H1 (cell line): ENCODE data around the gene SGCD. TPM values are rescaled to one million over a fixed set of nuclear protein-coding genes. Genes with fewer than 3 reads are reported as not detected.

ENCODE experiments used
- CTCF ChIA-PET: fragments of 300-600 bp; sonication (Branson Sonifier 250); formaldehyde crosslinking; loops from one replicate; lab custom pipeline; 2021; ENCODE audit not compliant: partially characterized antibody; lab: Charles Lee
- POLR2A ChIA-PET: fragments of 300-600 bp; sonication (Branson Sonifier 250); formaldehyde crosslinking; loops from one replicate; lab custom pipeline; 2021; ENCODE audit warnings: inconsistent platforms; ENCODE audit not compliant: partially characterized antibody; lab: Charles Lee
- DNase-seq, 2 experiments: peaks; one replicate each; pipeline versions ENCODE4 v3.0.0 to v3.0.0-alpha.2; 2010 to 2022; ENCODE audit warnings: low spot score in 2 of 2, low read depth in 1 of 2, mixed read lengths in 1 of 2
- FAIRE-seq: peaks from 2 replicates; lab custom pipeline; 2011; peaks lifted over from hg19 to GRCh38; lab: Jason Lieb, UNC
- H2AFZ ChIP-seq: 2 replicates; pipeline ENCODE4 v1.8.1; 2012; ENCODE audit warnings: low read length, inconsistent platforms
- H2AK5ac ChIP-seq: 2 replicates; pipeline ENCODE4 v1.6.1; 2013; ENCODE audit warnings: low read depth, low read length
- H2BK120ac ChIP-seq: replicated peaks from 2 replicates; pipeline ENCODE3; 2013; ENCODE audit warnings: low read depth, low read length, inconsistent platforms
- H2BK12ac ChIP-seq: 2 replicates; pipeline ENCODE4 v1.6.1; 2013; ENCODE audit warnings: low read depth, low read length
- H2BK15ac ChIP-seq: 2 replicates; pipeline ENCODE4 v1.6.1; 2013; ENCODE audit warnings: low read length
- H2BK20ac ChIP-seq: 2 replicates; pipeline ENCODE4 v1.6.1; 2013; ENCODE audit warnings: low read length
- H2BK5ac ChIP-seq: 2 replicates; pipeline ENCODE4 v1.6.1; 2013; ENCODE audit warnings: low read depth, low read length
- H3K14ac ChIP-seq: 2 replicates; pipeline ENCODE4 v1.6.1; 2013; ENCODE audit warnings: inconsistent platforms; ENCODE audit not compliant: insufficient read length
- H3K18ac ChIP-seq: 2 replicates; pipeline ENCODE4 v1.6.1; 2013; ENCODE audit warnings: low read length; ENCODE audit errors: extremely low read depth
- H3K23ac ChIP-seq: 2 replicates; pipeline ENCODE4 v1.6.1; 2013; ENCODE audit warnings: inconsistent platforms; ENCODE audit not compliant: insufficient read length
- H3K23me2 ChIP-seq: 2 replicates; pipeline ENCODE4 v1.6.1; 2013; ENCODE audit warnings: low read depth, low read length
- H3K27ac ChIP-seq: 2 replicates; pipeline ENCODE4 v1.6.1; 2011; ENCODE audit warnings: low read depth, low read length, inconsistent platforms
- H3K27me3 ChIP-seq, 4 experiments: replicated peaks in 1 of 4; 1 replicate in 1 of 4; 2 replicates in 3 of 4; pipeline versions ENCODE4 v1.6.1 to v1.8.1; 2011 to 2013; ENCODE audit warnings: low read length in 3 of 4, mild to moderate bottlenecking in 3 of 4, inconsistent platforms in 2 of 4, mixed read lengths in 2 of 4, moderate library complexity in 1 of 4; ENCODE audit not compliant: control insufficient read depth in 3 of 4, insufficient read depth in 3 of 4; ENCODE audit errors: extremely low read depth in 1 of 4
- H3K36me3 ChIP-seq, 4 experiments: 2 replicates each; pipeline versions ENCODE4 v1.6.1 to v1.8.1; 2011 to 2013; ENCODE audit warnings: mild to moderate bottlenecking in 4 of 4, low read length in 3 of 4, moderate library complexity in 2 of 4, control low read depth in 1 of 4, inconsistent platforms in 1 of 4; ENCODE audit not compliant: insufficient read depth in 4 of 4, control insufficient read depth in 2 of 4
- H3K4ac ChIP-seq: replicated peaks from 2 replicates; pipeline ENCODE3; 2013; ENCODE audit warnings: low read length, low read depth, mixed read lengths, inconsistent platforms; ENCODE audit not compliant: insufficient read length
- H3K4me1 ChIP-seq, 4 experiments: replicated peaks in 1 of 4; 1 replicate in 1 of 4; 2 replicates in 3 of 4; pipeline versions ENCODE4 v1.6.1 to v1.8.1; 2011 to 2013; ENCODE audit warnings: low read length in 3 of 4, inconsistent platforms in 2 of 4, mixed read lengths in 1 of 4; ENCODE audit not compliant: insufficient read depth in 4 of 4, control insufficient read depth in 3 of 4
- H3K4me2 ChIP-seq, 2 experiments: 2 replicates each; pipeline versions ENCODE4 v1.6.1 to v1.8.1; 2011 to 2013; ENCODE audit warnings: low read depth in 2 of 2, low read length in 2 of 2, control low read depth in 1 of 2, inconsistent platforms in 1 of 2, mild to moderate bottlenecking in 1 of 2; ENCODE audit not compliant: insufficient read depth in 1 of 2
- H3K4me3 ChIP-seq, 4 experiments: fragments of 200-600, 300-600 bp in 1 of 4; sonication (generic), shearing (Covaris generic), sonication (Bioruptor Twin) in 1 of 4; 2 replicates each; pipeline versions ENCODE4 v1.5.1 to v1.8.1; 2011 to 2016; ENCODE audit warnings: low read length in 4 of 4, low read depth in 3 of 4, control low read depth in 2 of 4, inconsistent platforms in 2 of 4, mild to moderate bottlenecking in 2 of 4, mixed read lengths in 1 of 4, moderate library complexity in 1 of 4; ENCODE audit not compliant: insufficient read depth in 2 of 4; ENCODE audit errors: extremely low read depth in 1 of 4
- H3K56ac ChIP-seq: replicated peaks from 2 replicates; pipeline ENCODE3; 2013; ENCODE audit warnings: low read depth, mild to moderate bottlenecking, mixed read lengths, low read length, inconsistent platforms; ENCODE audit not compliant: insufficient read length
- H3K79me1 ChIP-seq: 2 replicates; pipeline ENCODE4 v1.6.1; 2013; ENCODE audit warnings: low read depth, low read length, control low read depth
- H3K79me2 ChIP-seq, 2 experiments: 2 replicates each; pipeline versions ENCODE4 v1.6.1 to v1.8.1; 2012 to 2013; ENCODE audit warnings: low read length in 2 of 2, mild to moderate bottlenecking in 2 of 2, inconsistent platforms in 1 of 2; ENCODE audit not compliant: insufficient read depth in 2 of 2, control insufficient read depth in 1 of 2
- H3K9ac ChIP-seq, 4 experiments: replicated peaks in 1 of 4; 1 replicate in 1 of 4; 2 replicates in 3 of 4; pipeline versions ENCODE4 v1.6.1 to v1.8.1; 2011 to 2013; ENCODE audit warnings: low read depth in 3 of 4, low read length in 3 of 4, control low read depth in 2 of 4, mild to moderate bottlenecking in 2 of 4, moderate library complexity in 2 of 4, inconsistent platforms in 1 of 4; ENCODE audit errors: extremely low read depth in 1 of 4
- H3K9me3 ChIP-seq, 2 experiments: 2 replicates each; pipeline versions ENCODE4 v1.6.1 to v1.8.1; 2012 to 2013; ENCODE audit warnings: mild to moderate bottlenecking in 2 of 2, moderate library complexity in 2 of 2, control low read depth in 1 of 2, inconsistent platforms in 1 of 2, low read depth in 1 of 2, low read length in 1 of 2, mixed read lengths in 1 of 2; ENCODE audit not compliant: insufficient read depth in 2 of 2
- H4K20me1 ChIP-seq, 2 experiments: replicated peaks in 1 of 2; 2 replicates each; pipeline versions ENCODE3 to v1.8.1; 2011 to 2013; ENCODE audit warnings: inconsistent platforms in 2 of 2, low read length in 2 of 2, mild to moderate bottlenecking in 1 of 2; ENCODE audit not compliant: insufficient read depth in 2 of 2, control insufficient read depth in 1 of 2
- H4K5ac ChIP-seq: 2 replicates; pipeline ENCODE4 v1.6.1; 2013; ENCODE audit warnings: low read length, low read depth, mixed read lengths, inconsistent platforms; ENCODE audit not compliant: insufficient read length
- H4K8ac ChIP-seq: 2 replicates; pipeline ENCODE4 v1.8.0; 2013; ENCODE audit warnings: mild to moderate bottlenecking, moderate library complexity, low read length, inconsistent platforms; ENCODE audit not compliant: insufficient read depth; ENCODE audit errors: extremely low read depth
- H4K91ac ChIP-seq: replicated peaks from 2 replicates; pipeline ENCODE3; 2013; ENCODE audit warnings: low read length, mixed read lengths, inconsistent platforms; ENCODE audit not compliant: insufficient read length
- RFX5 ChIP-seq: IDR thresholded peaks from 2 replicates; pipeline ENCODE4 v1.6.1; 2011; ENCODE audit warnings: low read depth, low read length, improper control_type of control experiment, borderline replicate concordance
- WGBS, 2 experiments: shearing (Covaris generic) in 1 of 2; methylation state at CpG; one replicate each; pipeline versions ENCODE4 v1.1.6 to v1.1.7; 2013 to 2015; ENCODE audit warnings: low lambda C conversion rate in 2 of 2, mixed read lengths in 2 of 2, inconsistent platforms in 1 of 2, low coverage in 1 of 2, missing lambda C conversion rate in 1 of 2; ENCODE audit not compliant: insufficient replicate concordance in 2 of 2, insufficient coverage in 1 of 2, insufficient read length in 1 of 2; ENCODE audit errors: extremely low coverage in 1 of 2, missing lambda C conversion rate in 1 of 2; 5-methylcytosine and 5-hydroxymethylcytosine counted together
- polyA plus RNA-seq, 7 experiments: library from polyadenylated mRNA; depleted of rRNA in 3 of 7; stranded (reverse) in 5 of 7; unstranded in 2 of 7; fragments of >200 nt in 5 of 7; fragments of 200-250 nt in 2 of 7; gene quantifications; 1 replicate in 5 of 7; 2 replicates in 1 of 7; 4 replicates in 1 of 7; pipeline versions ENCODE4 v1.2.1 to v1.2.3, GENCODE V29; 2011 to 2013; ENCODE audit warnings: missing spikeins in 2 of 7, mixed read lengths in 2 of 7
- total RNA-seq: library from RNA; stranded (reverse); fragmentation: NEBNext Ultra II Directional; extraction: Animal tissue kit (Norgen Biotek cat#: 25700); gene quantifications from 2 replicates; pipeline ENCODE4 v1.2.1, GENCODE V29; 2021

The SGCD gene
- total and polyA plus RNA-seq, 2 of the 8 experiments (the other 6 are each of a cell fraction or from before 2014, with no cell fraction given), result 0.04 to 0.08 TPM

DNA sequence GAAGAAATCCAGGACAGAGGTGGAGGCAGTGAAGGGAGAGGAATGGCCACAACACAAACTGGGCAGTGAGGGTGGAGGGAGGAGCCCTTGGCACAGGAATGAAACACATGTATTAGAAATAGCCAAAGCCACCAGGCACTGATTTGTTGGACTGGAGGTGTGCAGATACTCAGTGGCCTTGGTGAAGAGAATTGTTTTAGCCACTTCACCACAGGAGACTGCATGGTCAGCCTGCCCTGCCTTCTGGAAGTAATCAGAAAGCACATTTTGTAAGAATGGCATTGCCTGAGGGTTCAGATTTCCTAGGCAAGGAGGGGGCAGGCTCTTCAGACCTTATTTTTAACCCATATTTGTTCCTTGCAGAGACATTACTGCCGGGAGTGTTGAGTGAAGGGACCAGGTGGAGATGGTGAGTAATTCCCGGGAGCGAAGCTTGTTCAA, 2.2 kb downstream of the SGCD start:
- no peak overlapping the region for H2BK5ac ChIP-seq
- POLR2A ChIA-PET, result no interaction called here
- H3K27me3 ChIP-seq, result no peaks in the 10 kb centered on the region
- no peak overlapping the region for H2AFZ ChIP-seq
- H3K9ac ChIP-seq, result no peak overlapping the region
- no peak overlapping the region for H4K91ac ChIP-seq
- H4K20me1 ChIP-seq, result no peaks in the 10 kb centered on the region
- no peaks in the 10 kb centered on the region for H3K79me2 ChIP-seq
- H3K4me2 ChIP-seq, result no peak overlapping the region
- H3K14ac ChIP-seq, result no peak overlapping the region
- H3K4me3 ChIP-seq, result no peak overlapping the region
- no peak overlapping the region for H3K23ac ChIP-seq
- 90% methylated on average over 3 of the region's 3 CpGs; no CpG with 5 or more reads in 1 of the 2 experiments for WGBS, 2 experiments
- no peak overlapping the region for H2BK12ac ChIP-seq
- FAIRE-seq (no peak), DNase-seq (no peak)
- no peaks in the 10 kb centered on the region for H3K4me1 ChIP-seq
- no peak overlapping the region for H4K8ac ChIP-seq
- H3K36me3 ChIP-seq, result no peaks in the 10 kb centered on the region
- H3K27ac ChIP-seq, result no peak overlapping the region
- H3K79me1 ChIP-seq, result no peaks in the 10 kb centered on the region
- no peaks in the 10 kb centered on the region; the same call in 1 of the 2 replicates for H3K23me2 ChIP-seq
- no peak overlapping the region for H2AK5ac ChIP-seq
- H2BK15ac ChIP-seq, result no peak overlapping the region
- H4K5ac ChIP-seq, result no peak overlapping the region
- no peak overlapping the region for H3K18ac ChIP-seq
- no peaks in the 10 kb centered on the region for H3K9me3 ChIP-seq
- CTCF ChIA-PET, result interaction anchor here (0.6 kb wide), 1 partner anchor 31 kb away, joined by 3 read pairs; no protein-coding TSS in a partner anchor
- no peak overlapping the region for H2BK20ac ChIP-seq
- H3K4ac ChIP-seq, result no peak overlapping the region
- no peak overlapping the region for H2BK120ac ChIP-seq
- no peak overlapping the region for H3K56ac ChIP-seq
- no peak for TF ChIP-seq RFX5
